HepG2 (cell line): ENCODE results near the gene CDC6. TPM values are rescaled to one million over a fixed set of nuclear protein-coding genes. Genes with fewer than 3 reads are reported as not detected.

Experiments used
- ARID5B ChIP-seq: IDR thresholded peaks from 2 replicates; pipeline ENCODE4 v1.4.0; 2020; ENCODE audit warnings: mild to moderate bottlenecking, missing genetic modification reagents
- ASH2L ChIP-seq: fragments of 300-600, 200-600 bp; sonication (generic); IDR thresholded peaks from 2 replicates; pipeline ENCODE4 v1.7.0; 2017; ENCODE audit warnings: low read depth, mild to moderate bottlenecking, moderate library complexity, mixed read lengths, low read length; ENCODE audit not compliant: insufficient read length
- ATM ChIP-seq: fragments of 450-650 bp; IDR thresholded peaks from 2 replicates; pipeline ENCODE4 v1.7.1; 2017; ENCODE audit warnings: mild to moderate bottlenecking, borderline replicate concordance
- BRF2 ChIP-seq: sonication (generic); formaldehyde crosslinking; IDR thresholded peaks from 2 replicates; pipeline ENCODE4 v1.8.1; 2022; ENCODE audit warnings: mild to moderate bottlenecking, missing genetic modification reagents
- CREM ChIP-seq, 2 experiments: sonication (generic) in 1 of 2; formaldehyde crosslinking in 1 of 2; IDR thresholded peaks; 2 replicates each; pipeline versions ENCODE4 v1.4.0 to v1.6.1; 2016 to 2020; ENCODE audit warnings: antibody characterized with exemption in 1 of 2, mild to moderate bottlenecking in 1 of 2, missing genetic modification reagents in 1 of 2
- FOXA1 ChIP-seq, 2 experiments: fragments of 450-650 bp in 1 of 2; sonication (generic) in 1 of 2; formaldehyde crosslinking in 1 of 2; IDR thresholded peaks; 2 replicates each; pipeline versions ENCODE4 v1.4.0 to v1.6.1; 2016 to 2020; ENCODE audit warnings: missing genetic modification reagents in 1 of 2
- FOXM1 ChIP-seq: sonication (generic); formaldehyde crosslinking; IDR thresholded peaks from 2 replicates; pipeline ENCODE4 v1.5.0; 2020; ENCODE audit warnings: missing genetic modification reagents
- GATAD2A ChIP-seq: IDR thresholded peaks from 2 replicates; pipeline ENCODE4 v1.6.1; 2016
- MAF1 ChIP-seq: sonication (generic); formaldehyde crosslinking; IDR thresholded peaks from 2 replicates; pipeline ENCODE4 v1.5.0; 2020; ENCODE audit warnings: missing genetic modification reagents, borderline replicate concordance
- MIER2 ChIP-seq: IDR thresholded peaks from 2 replicates; pipeline ENCODE4 v1.6.1; 2016; ENCODE audit warnings: missing biosample characterization, missing genetic modification reagents
- NFRKB ChIP-seq: fragments of 450-650 bp; IDR thresholded peaks from 2 replicates; pipeline ENCODE4 v1.6.1; 2017
- PATZ1 ChIP-seq: sonication (generic); formaldehyde crosslinking; IDR thresholded peaks from 2 replicates; pipeline ENCODE4 v1.4.0; 2020; ENCODE audit warnings: missing genetic modification reagents
- RARA ChIP-seq: IDR thresholded peaks from 2 replicates; pipeline ENCODE4 v1.6.1; 2016; ENCODE audit warnings: missing genetic modification reagents, missing compliant biosample characterization
- THAP11 ChIP-seq: IDR thresholded peaks from 2 replicates; pipeline ENCODE4 v1.6.1; 2016; ENCODE audit warnings: missing biosample characterization, missing genetic modification reagents
- TRAFD1 ChIP-seq: sonication (generic); formaldehyde crosslinking; IDR thresholded peaks from 2 replicates; pipeline ENCODE4 v1.5.1; 2020; ENCODE audit warnings: missing genetic modification reagents, mild to moderate bottlenecking, borderline replicate concordance
- UBTF ChIP-seq: sonication (generic); formaldehyde crosslinking; IDR thresholded peaks from 2 replicates; pipeline ENCODE4 v1.4.0; 2020; ENCODE audit warnings: mild to moderate bottlenecking, missing genetic modification reagents
- ZNF326 ChIP-seq: sonication (generic); formaldehyde crosslinking; IDR thresholded peaks from 2 replicates; pipeline ENCODE4 v1.4.0; 2020; ENCODE audit warnings: missing genetic modification reagents, borderline replicate concordance
- ZNF550 ChIP-seq: sonication (generic); formaldehyde crosslinking; IDR thresholded peaks from 2 replicates; pipeline ENCODE4 v1.4.0; 2020; ENCODE audit warnings: mild to moderate bottlenecking, missing genetic modification reagents, borderline replicate concordance
- polyA plus RNA-seq, 8 experiments: library from polyadenylated mRNA; depleted of rRNA in 3 of 8; stranded (reverse) in 7 of 8; unstranded in 1 of 8; fragments of >200 nt; fragmentation: Illumina TruSeq in 4 of 8; extraction: Trizol in 4 of 8; gene quantifications; 2 replicates each; pipeline versions ENCODE4 v1.2.1 to v1.2.3, GENCODE V29; 2011 to 2016; ENCODE audit warnings: low read depth in 4 of 8, missing spikeins in 1 of 8, mixed read lengths in 1 of 8; ENCODE audit not compliant: insufficient read depth in 1 of 8
- total RNA-seq, 5 experiments: library from RNA; depleted of rRNA; stranded (reverse); fragments of >200 nt; fragmentation: Illumina TruSeq; extraction: Trizol; gene quantifications; 2 replicates each; pipeline ENCODE4 v1.2.3, GENCODE V29; 2016; ENCODE audit warnings: low read depth in 1 of 5

Gene CDC6
- total and polyA plus RNA-seq, 2 of the 13 experiments (the other 11 are each of a cell fraction or from before 2014, with no cell fraction given): 17.4 to 114 TPM

GRCh38 chr17:40352237-40352778 is 64.6 kb downstream of the CDC6 start (continued):
- TF ChIP-seq ARID5B: peak; percentile 53; the same call in 1 of the 2 replicates
- TF ChIP-seq BRF2 (CRISPR knock-in tag): 0 out of 2 replicates have a peak, but pooled peaks have one; percentile 1
- no peak for TF ChIP-seq TRAFD1
- TF ChIP-seq ASH2L: peak; percentile 6
- TF ChIP-seq CREM (IDR thresholded peaks at IDR 0.05): peak; percentile 9; the same call in 1 of the 2 replicates
- no peak for TF ChIP-seq CREM (CRISPR knock-in tag; IDR thresholded peaks at IDR 0.05)
- peak; percentile 58 for TF ChIP-seq PATZ1 (CRISPR knock-in tag)
- no peak for TF ChIP-seq THAP11 (CRISPR knock-in tag)
- no peak for TF ChIP-seq MAF1 (CRISPR knock-in tag)
- TF ChIP-seq MIER2 (CRISPR knock-in tag): no peak
- TF ChIP-seq FOXM1 (CRISPR knock-in tag): 0 out of 2 replicates have a peak, but pooled peaks have one; percentile 32
- no peak for TF ChIP-seq ZNF550 (CRISPR knock-in tag)
- TF ChIP-seq GATAD2A (CRISPR knock-in tag): peak; percentile 50
- TF ChIP-seq UBTF (CRISPR knock-in tag): 0 out of 2 replicates have a peak, but pooled peaks have one; percentile 9
- no peak for TF ChIP-seq NFRKB
- TF ChIP-seq FOXA1 (IDR thresholded peaks at IDR 0.05): no peak
- 0 out of 2 replicates have a peak, but pooled peaks have one; percentile 4 for TF ChIP-seq FOXA1 (CRISPR knock-in tag; IDR thresholded peaks at IDR 0.05)
- no peak for TF ChIP-seq ZNF326
- TF ChIP-seq RARA (CRISPR knock-in tag): peak; percentile 68
- TF ChIP-seq ATM: no peak
